Body of pancreas (tissue), 4 donors: Measurements from ENCODE around the gene AGT.

Experiments used
- POLR2A ChIP-seq, 3 donors: fragments of 450-650 bp; IDR thresholded peaks; one replicate each; pipeline ENCODE4 v1.6.1; 2016; ENCODE audit warnings: antibody characterized with exemption in 3 of 3, mild to moderate bottlenecking in 2 of 3
- TF ChIP-seq, protein P1 (sequence below), 7 experiments: fragments of 450-650 bp in 4 of 7; fragments of 200-600 bp in 3 of 7; sonication (generic) in 3 of 7; IDR thresholded peaks; one replicate each; pipeline ENCODE4 v1.5.1; 2016 to 2019; ENCODE audit warnings: antibody characterized with exemption in 7 of 7

DNA sequence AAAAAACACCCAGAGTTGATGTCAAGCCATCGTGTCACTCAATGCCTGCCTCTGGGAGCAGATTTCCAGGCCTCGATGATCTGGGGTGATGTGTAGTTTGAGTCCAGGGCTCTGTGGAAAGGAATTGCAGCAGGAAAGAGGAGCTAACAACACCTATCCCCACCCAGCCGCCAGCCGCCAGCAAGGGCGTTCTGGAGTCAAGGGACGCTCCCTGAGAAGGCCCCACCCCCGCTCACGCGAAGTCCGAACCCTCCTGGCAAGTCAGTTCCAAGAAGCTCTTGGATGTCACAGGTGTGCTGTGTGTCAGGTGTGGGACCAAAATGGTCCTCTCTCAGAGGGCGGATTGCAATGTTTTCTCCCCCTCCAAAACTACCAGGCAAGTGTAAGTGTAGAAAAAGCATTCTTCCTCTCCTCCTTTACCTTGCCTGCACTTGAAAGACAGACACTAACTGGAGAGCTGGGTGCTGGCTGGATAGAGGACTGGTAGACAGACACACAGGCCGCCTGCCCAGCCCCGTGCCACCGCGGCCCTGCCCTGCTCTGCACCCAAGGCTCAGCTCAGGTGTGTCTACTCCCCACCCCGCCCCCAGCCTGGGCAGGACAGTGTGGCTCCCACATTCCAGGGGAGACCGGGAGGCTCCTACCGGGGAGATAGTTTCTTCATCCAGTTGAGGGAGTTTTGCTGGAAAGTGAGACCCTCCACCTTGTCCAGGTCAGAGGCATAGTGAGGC is 8.5 kb downstream of the AGT start:
- TF ChIP-seq POLR2A (IDR thresholded peaks at IDR 0.05), result no peak
- TF ChIP-seq, protein P1, sequence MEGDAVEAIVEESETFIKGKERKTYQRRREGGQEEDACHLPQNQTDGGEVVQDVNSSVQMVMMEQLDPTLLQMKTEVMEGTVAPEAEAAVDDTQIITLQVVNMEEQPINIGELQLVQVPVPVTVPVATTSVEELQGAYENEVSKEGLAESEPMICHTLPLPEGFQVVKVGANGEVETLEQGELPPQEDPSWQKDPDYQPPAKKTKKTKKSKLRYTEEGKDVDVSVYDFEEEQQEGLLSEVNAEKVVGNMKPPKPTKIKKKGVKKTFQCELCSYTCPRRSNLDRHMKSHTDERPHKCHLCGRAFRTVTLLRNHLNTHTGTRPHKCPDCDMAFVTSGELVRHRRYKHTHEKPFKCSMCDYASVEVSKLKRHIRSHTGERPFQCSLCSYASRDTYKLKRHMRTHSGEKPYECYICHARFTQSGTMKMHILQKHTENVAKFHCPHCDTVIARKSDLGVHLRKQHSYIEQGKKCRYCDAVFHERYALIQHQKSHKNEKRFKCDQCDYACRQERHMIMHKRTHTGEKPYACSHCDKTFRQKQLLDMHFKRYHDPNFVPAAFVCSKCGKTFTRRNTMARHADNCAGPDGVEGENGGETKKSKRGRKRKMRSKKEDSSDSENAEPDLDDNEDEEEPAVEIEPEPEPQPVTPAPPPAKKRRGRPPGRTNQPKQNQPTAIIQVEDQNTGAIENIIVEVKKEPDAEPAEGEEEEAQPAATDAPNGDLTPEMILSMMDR (IDR thresholded peaks at IDR 0.05), result no peak
